Gastrocnemius medialis (tissue), 4 donors: ENCODE data around the gene SMARCB1.

Experiments
- CTCF ChIP-seq, 5 experiments: fragments of 450-650 bp in 3 of 5; fragments of 200-600 bp in 2 of 5; sonication (generic) in 2 of 5; IDR thresholded peaks in 4 of 5; conservative IDR thresholded peaks in 1 of 5; 1 replicate in 4 of 5; 2 replicates in 1 of 5; pipeline ENCODE4 v1.5.1; 2016 to 2019; ENCODE audit warnings: antibody characterized with exemption in 5 of 5, mild to moderate bottlenecking in 3 of 5, moderate library complexity in 3 of 5
- POLR2A ChIP-seq, 2 donors: fragments of 450-650 bp; IDR thresholded peaks; one replicate each; pipeline ENCODE4 v1.6.1; 2017; ENCODE audit warnings: antibody characterized with exemption in 2 of 2, mild to moderate bottlenecking in 2 of 2, moderate library complexity in 2 of 2

GRCh38 chr22:23820748-23821211 is 34.0 kb downstream of the SMARCB1 start:
- no peak for TF ChIP-seq CTCF (IDR thresholded peaks at IDR 0.05 in 4 of 5, conservative IDR thresholded peaks at IDR 0.05 in 1 of 5)
- no peak for TF ChIP-seq POLR2A (IDR thresholded peaks at IDR 0.05)
